Colonic mucosa (tissue), 4 donors: Measurements from ENCODE around the gene SPAG16. TPM values are rescaled to one million over a fixed set of nuclear protein-coding genes. Genes with fewer than 3 reads are reported as not detected.

Experiments used
- DNase-seq: peaks from one replicate; pipeline ENCODE4 v3.0.0-alpha.2; 2020
- H3K27ac ChIP-seq: fragments of 200-600 bp; one replicate; pipeline ENCODE4 v1.8.0; 2021
- H3K27me3 ChIP-seq: fragments of 200-600 bp; one replicate; pipeline ENCODE4 v1.8.0; 2021
- H3K36me3 ChIP-seq: fragments of 200-600 bp; one replicate; pipeline ENCODE4 v1.8.0; 2021
- H3K4me1 ChIP-seq: fragments of 200-600 bp; one replicate; pipeline ENCODE4 v1.8.0; 2021; ENCODE audit warnings: mild to moderate bottlenecking
- H3K4me3 ChIP-seq: fragments of 200-600 bp; one replicate; pipeline ENCODE4 v1.8.0; 2021
- H3K9ac ChIP-seq, 2 donors: one replicate each; pipeline ENCODE4 v1.7.0; 2013; ENCODE audit warnings: control low read depth in 2 of 2, low read depth in 2 of 2, low read length in 2 of 2
- H3K9me3 ChIP-seq: fragments of 200-600 bp; one replicate; pipeline ENCODE4 v1.8.0; 2021
- intact Hi-C: fragments of 100-400 bp; cut with DNase I; formaldehyde crosslinking; loops from one replicate; pipeline ENCODE4 v1.14.1; 2022
- total RNA-seq, 2 donors: library from RNA; stranded (reverse); fragmentation: NEBNext Ultra II Directional in 1 of 2; extraction: Animal tissue kit (Norgen Biotek cat#: 25700) in 1 of 2; gene quantifications; one replicate each; pipeline ENCODE4 v1.2.1, GENCODE V29; 2021
- TF ChIP-seq, protein P1 (sequence below): fragments of 200-600 bp; IDR thresholded peaks from one replicate; pipeline ENCODE4 v1.8.0; 2022; ENCODE audit warnings: antibody characterized with exemption, mild to moderate bottlenecking
- donor health status: healthy.
- donor health status: DM: no; HTN: no; CAD: no.
- donor health status: DM: no; HTN: no; CAD: no.

Gene SPAG16
- total RNA-seq, 2 donors from 2014 or later: 18.6 to 25.5 TPM

DNA sequence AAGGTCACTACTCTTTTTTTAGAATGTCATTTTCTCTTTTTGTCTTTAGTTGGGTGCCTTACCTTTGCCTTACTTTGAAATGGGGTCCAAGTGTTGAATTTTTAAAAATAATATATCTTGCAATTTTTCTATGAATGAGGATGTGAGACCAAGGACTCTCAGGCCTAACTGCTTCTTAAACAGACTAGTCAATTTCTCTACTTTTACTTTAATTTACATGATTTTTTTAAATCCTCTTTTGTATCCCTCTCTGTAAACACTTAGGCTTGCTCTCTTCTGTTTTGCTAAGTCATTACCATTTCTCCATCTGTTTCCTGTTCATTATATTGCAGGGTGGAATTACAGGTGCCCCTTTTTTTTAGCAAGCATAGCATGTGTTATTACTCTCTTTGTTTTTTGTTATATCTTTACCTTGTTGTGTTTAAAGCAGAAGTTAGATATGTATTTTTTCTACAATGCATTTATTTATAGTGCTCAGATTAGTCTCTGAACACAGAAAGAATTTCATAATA, 261.8 kb downstream of the SPAG16 start:
- TF ChIP-seq, protein P1, sequence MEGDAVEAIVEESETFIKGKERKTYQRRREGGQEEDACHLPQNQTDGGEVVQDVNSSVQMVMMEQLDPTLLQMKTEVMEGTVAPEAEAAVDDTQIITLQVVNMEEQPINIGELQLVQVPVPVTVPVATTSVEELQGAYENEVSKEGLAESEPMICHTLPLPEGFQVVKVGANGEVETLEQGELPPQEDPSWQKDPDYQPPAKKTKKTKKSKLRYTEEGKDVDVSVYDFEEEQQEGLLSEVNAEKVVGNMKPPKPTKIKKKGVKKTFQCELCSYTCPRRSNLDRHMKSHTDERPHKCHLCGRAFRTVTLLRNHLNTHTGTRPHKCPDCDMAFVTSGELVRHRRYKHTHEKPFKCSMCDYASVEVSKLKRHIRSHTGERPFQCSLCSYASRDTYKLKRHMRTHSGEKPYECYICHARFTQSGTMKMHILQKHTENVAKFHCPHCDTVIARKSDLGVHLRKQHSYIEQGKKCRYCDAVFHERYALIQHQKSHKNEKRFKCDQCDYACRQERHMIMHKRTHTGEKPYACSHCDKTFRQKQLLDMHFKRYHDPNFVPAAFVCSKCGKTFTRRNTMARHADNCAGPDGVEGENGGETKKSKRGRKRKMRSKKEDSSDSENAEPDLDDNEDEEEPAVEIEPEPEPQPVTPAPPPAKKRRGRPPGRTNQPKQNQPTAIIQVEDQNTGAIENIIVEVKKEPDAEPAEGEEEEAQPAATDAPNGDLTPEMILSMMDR: no peak
- Histone ChIP-seq H3K36me3 (no peaks in the 10 kb centered on the region), H3K27me3 (no peaks in the 10 kb centered on the region), H3K4me1 (no peaks in the 10 kb centered on the region), H3K9me3 (no peaks in the 10 kb centered on the region), H3K27ac (no peak overlapping the region), H3K4me3 (no peak overlapping the region), H3K9ac (no peak overlapping the region)
- no peak for DNase-seq
- intact Hi-C loops: no loop called here

- no peaks in the 10 kb centered on the region for H3K36me3 ChIP-seq
- no peak for DNase-seq
- H3K4me1 ChIP-seq: no peaks in the 10 kb centered on the region
- no peaks in the 10 kb centered on the region for H3K9me3 ChIP-seq
- intact Hi-C loops: no loop called here
- H3K27ac ChIP-seq: no peak overlapping the region
- no peak overlapping the region for H3K4me3 ChIP-seq
- no peak overlapping the region for H3K9ac ChIP-seq
- TF ChIP-seq, protein P1: no peak
- no peaks in the 10 kb centered on the region for H3K27me3 ChIP-seq
These were observed 267.3 kb downstream of the SPAG16 start for GRCh38 chr2:213551526-213551925.

DNA sequence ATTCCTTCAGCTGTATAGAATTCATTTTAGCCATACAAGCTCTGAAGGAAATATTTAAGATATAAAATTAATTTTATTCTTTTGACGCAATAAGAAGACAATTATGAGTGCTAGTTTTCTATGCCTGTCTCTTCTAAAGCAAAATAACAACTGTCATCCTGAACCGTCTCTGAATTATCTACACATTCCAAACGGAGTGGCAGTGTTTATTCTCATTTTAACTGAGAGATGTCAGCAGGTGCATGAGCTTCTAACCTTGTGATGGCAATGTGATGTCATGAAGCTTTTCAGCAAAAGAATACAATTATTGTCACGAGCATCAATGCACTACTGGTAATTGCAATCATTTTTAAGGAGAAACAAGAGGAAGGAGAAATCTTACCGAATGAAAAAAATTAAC, 274.8 kb downstream of the SPAG16 start:
- Histone ChIP-seq H3K9me3 (no peaks in the 10 kb centered on the region), H3K9ac (no peak overlapping the region), H3K36me3 (no peaks in the 10 kb centered on the region), H3K4me3 (no peak overlapping the region), H3K27me3 (no peaks in the 10 kb centered on the region), H3K4me1 (no peaks in the 10 kb centered on the region), H3K27ac (no peak overlapping the region)
- no peak for DNase-seq
- TF ChIP-seq, protein P1: no peak
- intact Hi-C loops: no loop called here

DNA sequence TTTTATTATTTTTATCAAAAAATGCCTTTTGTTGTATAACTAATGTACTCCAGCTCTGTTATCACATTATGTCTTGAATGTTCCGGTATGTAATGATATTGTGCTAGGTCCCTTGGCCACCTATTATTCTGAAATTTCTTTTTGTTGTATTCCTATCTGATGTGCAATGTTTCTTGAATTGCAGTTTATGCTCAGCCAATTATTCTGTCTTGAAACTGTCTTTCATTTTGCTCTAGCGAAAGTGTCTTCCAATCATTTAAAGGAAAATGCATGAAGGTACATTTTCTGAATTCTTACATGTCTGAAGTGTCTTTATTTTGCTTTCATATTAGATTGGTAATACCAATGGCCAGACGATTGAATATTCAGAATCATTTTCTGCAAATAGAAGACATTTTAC, 277.5 kb downstream of the SPAG16 start:
- H3K4me3 ChIP-seq: no peak overlapping the region
- DNase-seq: no peak
- H3K27ac ChIP-seq: no peak overlapping the region
- H3K36me3 ChIP-seq: no peaks in the 10 kb centered on the region
- H3K9ac ChIP-seq: no peak overlapping the region
- H3K27me3 ChIP-seq: no peaks in the 10 kb centered on the region
- TF ChIP-seq, protein P1: no peak
- intact Hi-C loops: no loop called here
- no peaks in the 10 kb centered on the region for H3K4me1 ChIP-seq
- no peaks in the 10 kb centered on the region for H3K9me3 ChIP-seq

DNA sequence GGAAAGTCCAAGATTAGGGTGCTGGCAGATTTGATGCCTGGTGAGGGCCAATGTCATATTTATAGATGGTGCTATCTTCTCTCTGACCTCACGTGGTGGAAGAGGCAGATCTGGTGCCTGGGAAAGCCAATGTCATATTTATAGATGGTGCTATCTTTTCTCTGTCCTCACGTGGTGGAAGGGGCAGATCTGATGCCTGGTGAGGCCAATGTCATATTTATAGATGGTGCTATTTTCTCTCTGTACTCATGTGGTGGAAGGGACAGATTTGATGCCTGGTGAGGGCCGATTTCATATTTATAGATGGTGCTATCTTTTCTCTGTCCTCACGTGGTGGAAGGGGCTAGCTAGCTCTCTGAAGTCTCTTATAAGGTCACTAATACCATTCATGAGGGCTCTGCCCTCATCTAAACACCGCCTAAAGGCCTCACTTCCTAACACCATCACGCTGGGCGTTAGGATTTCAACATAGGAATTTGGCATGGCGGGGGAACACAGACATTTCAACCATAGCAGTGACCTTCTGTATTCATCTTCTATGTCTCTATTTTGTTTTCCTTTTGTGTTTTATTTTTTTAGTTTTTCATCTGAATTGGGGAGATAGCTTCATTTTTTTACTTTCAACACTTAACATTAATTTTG, 278.4 kb downstream of the SPAG16 start:
- no peaks in the 10 kb centered on the region for H3K4me1 ChIP-seq
- intact Hi-C loops: no loop called here

More for the DNA sequence above, 278.4 kb downstream of the SPAG16 start:
- TF ChIP-seq, protein P1: no peak
- no peaks in the 10 kb centered on the region for H3K27me3 ChIP-seq
- no peak overlapping the region for H3K27ac ChIP-seq
- H3K36me3 ChIP-seq: no peaks in the 10 kb centered on the region
- H3K4me3 ChIP-seq: no peak overlapping the region
- no peaks in the 10 kb centered on the region for H3K9me3 ChIP-seq
- H3K9ac ChIP-seq: no peak overlapping the region
- no peak for DNase-seq
